H1 (cell line): ENCODE measurements around the gene JPH2. TPM values are rescaled to one million over a fixed set of nuclear protein-coding genes. Genes with fewer than 3 reads are reported as not detected.

Experiments used
- FOSL1 ChIP-seq: IDR thresholded peaks from 2 replicates; pipeline ENCODE4 v1.6.1; 2011; ENCODE audit warnings: mild to moderate bottlenecking, low read depth, low read length, moderate library complexity; ENCODE audit not compliant: insufficient read depth
- JUND ChIP-seq: IDR thresholded peaks from 2 replicates; pipeline ENCODE4 v1.6.1; 2011; ENCODE audit warnings: mild to moderate bottlenecking, improper control_type of control experiment, low read length
- POLR2AphosphoS5 ChIP-seq: IDR thresholded peaks from 2 replicates; pipeline ENCODE4 v1.6.1; 2011; ENCODE audit warnings: low read depth, low read length
- SIRT6 ChIP-seq: IDR thresholded peaks from one replicate; pipeline ENCODE4 v1.7.1; 2012; ENCODE audit warnings: low read length, inconsistent platforms
- TCF12 ChIP-seq: IDR thresholded peaks from 2 replicates; pipeline ENCODE4 v1.6.1; 2011; ENCODE audit warnings: low read depth, mild to moderate bottlenecking, low read length
- polyA plus RNA-seq, 7 experiments: library from polyadenylated mRNA; depleted of rRNA in 3 of 7; stranded (reverse) in 5 of 7; unstranded in 2 of 7; fragments of >200 nt in 5 of 7; fragments of 200-250 nt in 2 of 7; gene quantifications; 1 replicate in 5 of 7; 2 replicates in 1 of 7; 4 replicates in 1 of 7; pipeline versions ENCODE4 v1.2.1 to v1.2.3, GENCODE V29; 2011 to 2013; ENCODE audit warnings: missing spikeins in 2 of 7, mixed read lengths in 2 of 7
- total RNA-seq: library from RNA; stranded (reverse); fragmentation: NEBNext Ultra II Directional; extraction: Animal tissue kit (Norgen Biotek cat#: 25700); gene quantifications from 2 replicates; pipeline ENCODE4 v1.2.1, GENCODE V29; 2021

JPH2 gene
- total and polyA plus RNA-seq, 2 of the 8 experiments (the other 6 are each of a cell fraction or from before 2014, with no cell fraction given), result 0.59 to 1.3 TPM

GRCh38 chr20:44200983-44201382 lies 14.0 kb upstream of the JPH2 start (continued):
- TF ChIP-seq JUND (no peak), FOSL1 (no peak), TCF12 (no peak), SIRT6 (no peak), POLR2AphosphoS5 (no peak)
- TF ChIP-seq, all 59 proteins: peak for 0
